A549 (cell line): ENCODE measurements around the gene ZNF622. TPM values are rescaled to one million over a fixed set of nuclear protein-coding genes. Genes with fewer than 3 reads are reported as not detected.
A peak's percentile ranks its signal among the peaks of the same experiment; 100 is the strongest.

ENCODE experiments used
- ATAC-seq, 2 experiments: fragments of 200-7000 bp in 1 of 2; fragments of >200 bp in 1 of 2; cut with Nextera tagmentation in 1 of 2; cut with Tn5 transposase in 1 of 2; 3 replicates each; pipeline versions ENCODE4 v1.8.0 to v1.9.1; 2018 to 2020; ENCODE audit warnings: mild to moderate bottlenecking in 1 of 2, moderate library complexity in 1 of 2
- CTCF ChIA-PET: fragments of 300-600 bp; sonication (Branson Sonifier 250); formaldehyde crosslinking; extraction: SDS; loops from one replicate; lab custom pipeline; 2021; ENCODE audit warnings: antibody characterized with exemption, inconsistent platforms; lab: Yijun Ruan, JAX
- POLR2A ChIA-PET: fragments of 350-600 bp; formaldehyde crosslinking; extraction: SDS; loops from one replicate; lab custom pipeline; 2021; ENCODE audit warnings: antibody characterized with exemption, inconsistent platforms; lab: Yijun Ruan, JAX
- DNase-seq, 2 experiments: peaks; one replicate each; pipeline versions ENCODE4 v3.0.0 to v3.0.0-alpha.2; 2011 to 2016; ENCODE audit warnings: low read depth in 1 of 2, low spot score in 1 of 2
- FAIRE-seq: peaks from 2 replicates; lab custom pipeline; 2011; peaks lifted over from hg19 to GRCh38; lab: Jason Lieb, UNC
- H3K27ac ChIP-seq, 2 experiments: fragments of >200 bp; sonication (Bioruptor Twin); formaldehyde crosslinking; 3 replicates each; pipeline ENCODE4 v1.5.1; 2016 to 2017
- H3K4me1 ChIP-seq: fragments of >200 bp; sonication (Bioruptor Twin); formaldehyde crosslinking; 3 replicates; pipeline ENCODE4 v1.6.1; 2016
- H3K4me2 ChIP-seq: fragments of >200 bp; sonication (Bioruptor Twin); formaldehyde crosslinking; 3 replicates; pipeline ENCODE4 v1.6.1; 2016
- H3K4me3 ChIP-seq: fragments of >200 bp; sonication (Bioruptor Twin); formaldehyde crosslinking; 3 replicates; pipeline ENCODE4 v1.5.1; 2016
- H3K9me3 ChIP-seq: fragments of >200 bp; sonication (Bioruptor Twin); formaldehyde crosslinking; 3 replicates; pipeline ENCODE4 v1.6.1; 2016
- FOXS1 ChIP-seq: fragments of 250-450 bp; sonication (Bioruptor Pico); IDR thresholded peaks from 2 replicates; pipeline ENCODE4 v1.5.0; 2020; ENCODE audit warnings: mild to moderate bottlenecking, moderate library complexity
- RAD21 ChIP-seq, 2 experiments: fragments of >200 bp in 1 of 2; sonication (Bioruptor Twin) in 1 of 2; formaldehyde crosslinking in 1 of 2; IDR thresholded peaks in 1 of 2; conservative IDR thresholded peaks in 1 of 2; 2 replicates in 1 of 2; 3 replicates in 1 of 2; pipeline ENCODE4 v1.6.1; 2012 to 2018; ENCODE audit warnings: inconsistent platforms in 1 of 2
- RARB ChIP-seq: fragments of 250-450 bp; sonication (Bioruptor Pico); IDR thresholded peaks from 2 replicates; pipeline ENCODE4 v1.8.0; 2021; ENCODE audit warnings: mild to moderate bottlenecking, moderate library complexity
- SMC3 ChIP-seq: fragments of >200 bp; sonication (Bioruptor Twin); formaldehyde crosslinking; IDR thresholded peaks from 3 replicates; pipeline ENCODE4 v1.6.1; 2018; ENCODE audit warnings: inconsistent platforms
- TFCP2L1 ChIP-seq: fragments of 250-450 bp; sonication (Bioruptor Pico); IDR thresholded peaks from 2 replicates; pipeline ENCODE4 v1.5.0; 2021; ENCODE audit warnings: mild to moderate bottlenecking
- ZC3H11A ChIP-seq: fragments of 450-650 bp; IDR thresholded peaks from 2 replicates; pipeline ENCODE4 v1.6.1; 2014; ENCODE audit warnings: antibody characterized with exemption, mild to moderate bottlenecking
- ZFP36 ChIP-seq: fragments of 450-650 bp; IDR thresholded peaks from 2 replicates; pipeline ENCODE4 v1.6.1; 2014; ENCODE audit warnings: borderline replicate concordance; ENCODE audit not compliant: partially characterized antibody
- WGBS: methylation state at CpG from one replicate; pipeline ENCODE4 v1.1.6; 2017; ENCODE audit errors: missing lambda C conversion rate; 5-methylcytosine and 5-hydroxymethylcytosine counted together
- polyA plus RNA-seq, 4 experiments: library from polyadenylated mRNA; depleted of rRNA in 3 of 4; stranded (reverse); fragments of >200 nt; fragmentation: RNase III in 1 of 4; extraction: RNeasy Plus Mini Kit Qiagen cat#74134 plus additional on column Dnase treatment in 1 of 4; gene quantifications; 2 replicates in 3 of 4; 3 replicates in 1 of 4; pipeline ENCODE4 v1.2.3, GENCODE V29; 2011 to 2017
- TF ChIP-seq, protein P1 (sequence below): fragments of >200 bp; sonication (Bioruptor Twin); formaldehyde crosslinking; IDR thresholded peaks from 3 replicates; pipeline ENCODE4 v1.5.1; 2016
- TF ChIP-seq, protein P2 (sequence below): fragments of 450-650 bp; IDR thresholded peaks from 2 replicates; pipeline ENCODE4 v1.6.1; 2014; ENCODE audit warnings: antibody characterized with exemption
- TF ChIP-seq, protein P3 (sequence below): fragments of 200-600 bp; sonication (generic); IDR thresholded peaks from 2 replicates; pipeline ENCODE4 v1.6.1; 2016; ENCODE audit warnings: antibody characterized with exemption, mild to moderate bottlenecking, moderate library complexity

The ZNF622 gene
- polyA plus RNA-seq, 2 of the 4 experiments (the other 2 are of a cell fraction) = 23.2 to 38.0 TPM

DNA sequence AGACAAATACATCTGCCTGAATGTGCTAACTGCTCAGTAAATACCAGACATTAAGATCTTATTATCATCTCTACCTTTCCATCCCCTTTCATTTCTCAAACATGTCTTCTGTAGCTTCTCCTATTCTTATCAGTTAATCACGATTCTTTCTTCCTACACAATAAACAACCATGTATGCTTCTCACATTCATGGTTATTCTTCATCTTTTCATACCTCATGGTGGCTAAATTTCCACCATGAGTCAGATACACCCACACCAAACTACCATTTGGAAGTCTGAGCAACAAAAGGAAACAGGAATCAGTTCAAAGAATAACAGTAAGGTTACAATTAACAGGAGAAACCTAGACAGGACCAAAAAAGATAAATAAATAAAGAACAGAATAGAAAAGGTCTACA, 7.7 kb downstream of the ZNF622 start (continued):
- TF ChIP-seq RARB (CRISPR knock-in tag) = no peak
- TF ChIP-seq, protein P1, sequence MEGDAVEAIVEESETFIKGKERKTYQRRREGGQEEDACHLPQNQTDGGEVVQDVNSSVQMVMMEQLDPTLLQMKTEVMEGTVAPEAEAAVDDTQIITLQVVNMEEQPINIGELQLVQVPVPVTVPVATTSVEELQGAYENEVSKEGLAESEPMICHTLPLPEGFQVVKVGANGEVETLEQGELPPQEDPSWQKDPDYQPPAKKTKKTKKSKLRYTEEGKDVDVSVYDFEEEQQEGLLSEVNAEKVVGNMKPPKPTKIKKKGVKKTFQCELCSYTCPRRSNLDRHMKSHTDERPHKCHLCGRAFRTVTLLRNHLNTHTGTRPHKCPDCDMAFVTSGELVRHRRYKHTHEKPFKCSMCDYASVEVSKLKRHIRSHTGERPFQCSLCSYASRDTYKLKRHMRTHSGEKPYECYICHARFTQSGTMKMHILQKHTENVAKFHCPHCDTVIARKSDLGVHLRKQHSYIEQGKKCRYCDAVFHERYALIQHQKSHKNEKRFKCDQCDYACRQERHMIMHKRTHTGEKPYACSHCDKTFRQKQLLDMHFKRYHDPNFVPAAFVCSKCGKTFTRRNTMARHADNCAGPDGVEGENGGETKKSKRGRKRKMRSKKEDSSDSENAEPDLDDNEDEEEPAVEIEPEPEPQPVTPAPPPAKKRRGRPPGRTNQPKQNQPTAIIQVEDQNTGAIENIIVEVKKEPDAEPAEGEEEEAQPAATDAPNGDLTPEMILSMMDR = no peak
- TF ChIP-seq, protein P2, sequence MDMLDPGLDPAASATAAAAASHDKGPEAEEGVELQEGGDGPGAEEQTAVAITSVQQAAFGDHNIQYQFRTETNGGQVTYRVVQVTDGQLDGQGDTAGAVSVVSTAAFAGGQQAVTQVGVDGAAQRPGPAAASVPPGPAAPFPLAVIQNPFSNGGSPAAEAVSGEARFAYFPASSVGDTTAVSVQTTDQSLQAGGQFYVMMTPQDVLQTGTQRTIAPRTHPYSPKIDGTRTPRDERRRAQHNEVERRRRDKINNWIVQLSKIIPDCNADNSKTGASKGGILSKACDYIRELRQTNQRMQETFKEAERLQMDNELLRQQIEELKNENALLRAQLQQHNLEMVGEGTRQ = no peak
- no peak for TF ChIP-seq ZC3H11A
- TF ChIP-seq, all 56 proteins: peak for 0

DNA sequence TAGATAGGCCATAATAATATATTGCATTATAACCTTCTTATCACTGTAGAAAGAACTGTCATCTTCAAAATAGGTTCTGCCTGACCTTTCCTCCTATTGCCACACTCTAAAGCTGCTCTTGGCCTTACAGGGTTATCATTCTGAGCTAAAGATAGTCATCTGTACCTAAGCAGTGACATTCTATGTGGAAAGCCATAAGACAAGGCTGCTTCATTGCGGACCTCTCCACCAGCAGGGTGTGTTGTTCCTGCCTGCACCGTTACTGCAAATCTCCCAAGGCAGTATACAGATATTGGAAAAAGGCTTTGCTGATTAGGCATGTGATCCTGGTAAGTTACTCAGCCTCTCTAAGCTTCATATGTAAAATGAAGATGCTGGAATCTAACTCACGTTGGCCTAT, 8.1 kb downstream of the ZNF622 start:
- no peak for TF ChIP-seq FOXS1 (CRISPR knock-in tag)
- no peak for TF ChIP-seq TFCP2L1 (CRISPR knock-in tag)
- no peak for TF ChIP-seq ZFP36
- H3K4me3 ChIP-seq = no peak overlapping the region
- ChIA-PET CTCF (interaction anchor here (0.8 to 4.0 kb wide), 9 partner anchors 8 to 757 kb away, joined by 3 to 34 read pairs (median 9); no protein-coding TSS in a partner anchor), POLR2A (interaction anchor here (0.6 kb wide), 1 partner anchor 202 kb away, joined by 9 read pairs; no protein-coding TSS in a partner anchor)
- whole genome bisulfite sequencing = 76% methylated on average over 3 of the region's 3 CpGs
- ATAC-seq (peak in 1 of 2 experiments; percentile 36; a peak in 1 of 6 replicates), FAIRE-seq (no peak), DNase-seq (no peak)
- H3K27ac ChIP-seq = no peak overlapping the region
- H3K9me3 ChIP-seq = no peaks in the 10 kb centered on the region
- H3K4me2 ChIP-seq = no peak overlapping the region
- H3K4me1 ChIP-seq = peaks cover 14% of the 10 kb centered on the region; the same call in 2 of the 3 replicates

DNA sequence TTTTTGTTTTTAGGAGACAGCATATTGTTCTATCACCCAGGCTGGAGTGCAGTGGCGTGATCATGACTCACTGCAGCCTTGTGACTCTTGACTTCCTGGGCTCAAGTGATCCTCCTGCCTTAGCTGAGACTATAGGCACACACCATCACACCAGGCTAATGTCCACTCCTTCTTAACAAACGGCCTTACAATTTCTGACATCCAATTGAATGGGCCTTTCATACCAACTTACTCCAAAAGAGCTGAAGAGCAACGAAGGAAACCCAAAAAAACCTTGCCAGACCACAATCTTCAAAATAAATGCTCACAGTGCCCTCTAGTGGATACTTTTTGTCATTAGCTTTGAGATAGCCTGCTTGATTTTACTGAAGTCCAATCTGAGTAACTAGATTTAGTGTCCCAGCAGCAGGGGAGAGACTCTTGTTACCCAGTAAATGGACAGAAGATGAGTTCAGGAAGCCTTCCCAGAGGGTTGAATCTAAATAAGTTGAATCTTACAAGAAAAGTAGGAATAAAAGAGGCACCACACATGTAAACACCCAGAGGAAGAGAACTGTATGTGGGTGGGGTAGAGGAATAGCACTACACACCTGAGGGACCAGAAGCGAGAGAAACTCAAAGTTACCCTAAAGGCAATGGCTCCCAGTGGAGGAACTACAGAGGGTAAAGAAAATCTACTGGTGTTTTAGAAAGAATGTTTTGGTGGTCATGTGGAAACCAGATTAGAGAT, 9.3 kb downstream of the ZNF622 start:
- Histone ChIP-seq H3K9me3 (no peaks in the 10 kb centered on the region), H3K27ac (peak overlapping the region in 1 of 2 experiments; percentile 52; a peak in 2 of 6 replicates), H3K4me1 (peaks cover 5% of the 10 kb centered on the region; the same call in 2 of the 3 replicates), H3K4me2 (peak overlapping the region; percentile 3; the same call in 1 of the 3 replicates), H3K4me3 (no peak overlapping the region)
- ChIA-PET POLR2A (interaction anchor here (1.0 kb wide), 2 partner anchors 10 to 296 kb away, joined by 3 to 4 read pairs; no protein-coding TSS in a partner anchor), CTCF (interaction anchor here (0.6 to 4.0 kb wide), 17 partner anchors 10 to 967 kb away, joined by 3 to 34 read pairs (median 6); no protein-coding TSS in a partner anchor)
- WGBS = 42% methylated on average over 4 of the region's 4 CpGs
- FAIRE-seq = no peak
- peak; percentile 73 to 86 for ATAC-seq
- TF ChIP-seq FOXS1 (CRISPR knock-in tag) (no peak), SMC3 (peak; percentile 47; the same call in 2 of the 3 replicates), RAD21 (conservative IDR thresholded peaks at IDR 0.05 in 1 of 2, IDR thresholded peaks at IDR 0.05 in 1 of 2) (peak; percentile 54 to 60)
- TF ChIP-seq, protein P3, sequence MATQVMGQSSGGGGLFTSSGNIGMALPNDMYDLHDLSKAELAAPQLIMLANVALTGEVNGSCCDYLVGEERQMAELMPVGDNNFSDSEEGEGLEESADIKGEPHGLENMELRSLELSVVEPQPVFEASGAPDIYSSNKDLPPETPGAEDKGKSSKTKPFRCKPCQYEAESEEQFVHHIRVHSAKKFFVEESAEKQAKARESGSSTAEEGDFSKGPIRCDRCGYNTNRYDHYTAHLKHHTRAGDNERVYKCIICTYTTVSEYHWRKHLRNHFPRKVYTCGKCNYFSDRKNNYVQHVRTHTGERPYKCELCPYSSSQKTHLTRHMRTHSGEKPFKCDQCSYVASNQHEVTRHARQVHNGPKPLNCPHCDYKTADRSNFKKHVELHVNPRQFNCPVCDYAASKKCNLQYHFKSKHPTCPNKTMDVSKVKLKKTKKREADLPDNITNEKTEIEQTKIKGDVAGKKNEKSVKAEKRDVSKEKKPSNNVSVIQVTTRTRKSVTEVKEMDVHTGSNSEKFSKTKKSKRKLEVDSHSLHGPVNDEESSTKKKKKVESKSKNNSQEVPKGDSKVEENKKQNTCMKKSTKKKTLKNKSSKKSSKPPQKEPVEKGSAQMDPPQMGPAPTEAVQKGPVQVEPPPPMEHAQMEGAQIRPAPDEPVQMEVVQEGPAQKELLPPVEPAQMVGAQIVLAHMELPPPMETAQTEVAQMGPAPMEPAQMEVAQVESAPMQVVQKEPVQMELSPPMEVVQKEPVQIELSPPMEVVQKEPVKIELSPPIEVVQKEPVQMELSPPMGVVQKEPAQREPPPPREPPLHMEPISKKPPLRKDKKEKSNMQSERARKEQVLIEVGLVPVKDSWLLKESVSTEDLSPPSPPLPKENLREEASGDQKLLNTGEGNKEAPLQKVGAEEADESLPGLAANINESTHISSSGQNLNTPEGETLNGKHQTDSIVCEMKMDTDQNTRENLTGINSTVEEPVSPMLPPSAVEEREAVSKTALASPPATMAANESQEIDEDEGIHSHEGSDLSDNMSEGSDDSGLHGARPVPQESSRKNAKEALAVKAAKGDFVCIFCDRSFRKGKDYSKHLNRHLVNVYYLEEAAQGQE = no peak
- TF ChIP-seq, protein P1 = peak; percentile 82
- peak; percentile 40 to 67 for DNase-seq
